GM23338 (cell line): ENCODE measurements around the gene AKT1S1. TPM values are rescaled to one million over a fixed set of nuclear protein-coding genes. Genes with fewer than 3 reads are reported as not detected.

Experiments
- ATAC-seq: fragments of 200-7000 bp; cut with Tn5 transposase; 3 replicates; pipeline ENCODE4 v1.9.1; 2020
- DNase-seq: peaks from one replicate; pipeline ENCODE4 v3.0.0-alpha.2; 2015; ENCODE audit warnings: low spot score
- H2AFZ ChIP-seq: fragments of 200-600 bp; sonication (generic); 2 replicates; pipeline ENCODE4 v1.8.0; 2016; ENCODE audit warnings: antibody characterized with exemption, mild to moderate bottlenecking, moderate library complexity
- H3F3A ChIP-seq: fragments of 200-600 bp; sonication (generic); replicated peaks from 2 replicates; pipeline ENCODE4 v1.8.0; 2017; ENCODE audit warnings: antibody characterized with exemption, mixed run types, low read depth
- H3K27ac ChIP-seq: fragments of 200-600 bp; sonication (generic); 2 replicates; pipeline ENCODE4 v1.6.1; 2016; ENCODE audit warnings: low read depth
- H3K27me3 ChIP-seq: fragments of 200-600 bp; sonication (generic); 2 replicates; pipeline ENCODE4 v1.8.0; 2016; ENCODE audit warnings: mild to moderate bottlenecking, mixed run types, moderate library complexity; ENCODE audit not compliant: insufficient read depth
- H3K36me3 ChIP-seq: fragments of 200-600 bp; sonication (generic); 2 replicates; pipeline ENCODE4 v1.8.0; 2016; ENCODE audit warnings: mild to moderate bottlenecking; ENCODE audit not compliant: insufficient read depth
- H3K4me1 ChIP-seq: fragments of 200-600 bp; sonication (generic); 2 replicates; pipeline ENCODE4 v1.8.0; 2016; ENCODE audit warnings: mild to moderate bottlenecking, moderate library complexity; ENCODE audit not compliant: insufficient read depth
- H3K4me2 ChIP-seq: fragments of 200-600 bp; sonication (generic); 2 replicates; pipeline ENCODE4 v1.7.1; 2017; ENCODE audit warnings: mixed run types
- H3K4me3 ChIP-seq: fragments of 200-600 bp; sonication (generic); 2 replicates; pipeline ENCODE4 v1.6.1; 2016; ENCODE audit warnings: mixed run types
- H3K79me2 ChIP-seq: fragments of 200-600 bp; sonication (generic); replicated peaks from 2 replicates; pipeline ENCODE4 v1.8.0; 2017; ENCODE audit warnings: mild to moderate bottlenecking; ENCODE audit not compliant: insufficient read depth
- H3K9me2 ChIP-seq: fragments of 200-600 bp; sonication (generic); 2 replicates; pipeline ENCODE4 v1.8.0; 2017; ENCODE audit not compliant: insufficient read depth
- H4K20me1 ChIP-seq: fragments of 200-600 bp; sonication (generic); replicated peaks from 2 replicates; pipeline ENCODE4 v1.8.0; 2017; ENCODE audit warnings: mild to moderate bottlenecking; ENCODE audit not compliant: insufficient read depth
- H3K27ac Mint-ChIP-seq: 2 replicates; pipeline ENCODE4 v1.8.0; 2020; ENCODE audit warnings: inconsistent platforms, mild to moderate bottlenecking, moderate library complexity, mixed read lengths
- H3K27me3 Mint-ChIP-seq: 3 replicates; pipeline ENCODE4 v1.8.0; 2022; ENCODE audit warnings: low read depth, mild to moderate bottlenecking, moderate library complexity, mixed read lengths, inconsistent platforms; ENCODE audit not compliant: insufficient read depth, poor library complexity
- H3K36me3 Mint-ChIP-seq: 3 replicates; pipeline ENCODE4 v1.8.0; 2021; ENCODE audit warnings: low read depth, mild to moderate bottlenecking, inconsistent platforms, moderate library complexity, mixed read lengths
- H3K4me1 Mint-ChIP-seq: 3 replicates; pipeline ENCODE4 v1.8.0; 2020; ENCODE audit warnings: mild to moderate bottlenecking, inconsistent platforms, mixed read lengths
- H3K4me3 Mint-ChIP-seq: 3 replicates; pipeline ENCODE4 v1.8.0; 2021; ENCODE audit warnings: moderate library complexity, mild to moderate bottlenecking, inconsistent platforms, mixed read lengths
- H3K9me3 Mint-ChIP-seq: 3 replicates; pipeline ENCODE4 v1.8.0; 2020; ENCODE audit warnings: moderate library complexity, mild to moderate bottlenecking, inconsistent platforms, mixed read lengths
- CREB1 ChIP-seq: fragments of 250-450 bp; sonication (Bioruptor Pico); IDR thresholded peaks from 2 replicates; pipeline ENCODE4 v1.5.0; 2020; ENCODE audit warnings: low read depth, mild to moderate bottlenecking, moderate library complexity
- EZH2 ChIP-seq: fragments of 200-600 bp; sonication (generic); IDR thresholded peaks from one replicate; pipeline ENCODE4 v1.8.0; 2017; ENCODE audit warnings: antibody characterized with exemption, mild to moderate bottlenecking, low read depth; ENCODE audit not compliant: unreplicated experiment
- EZH2phosphoT487 ChIP-seq: fragments of 200-600 bp; sonication (generic); IDR thresholded peaks from one replicate; pipeline ENCODE4 v1.8.1; 2018; ENCODE audit warnings: antibody characterized with exemption; ENCODE audit not compliant: unreplicated experiment
- JUNB ChIP-seq: IDR thresholded peaks from one replicate; pipeline ENCODE4 v1.6.1; 2016; ENCODE audit warnings: antibody characterized with exemption; ENCODE audit not compliant: unreplicated experiment
- NANOG ChIP-seq: IDR thresholded peaks from 2 replicates; pipeline ENCODE4 v1.6.1; 2016; ENCODE audit warnings: antibody characterized with exemption, borderline replicate concordance
- POLR2AphosphoS5 ChIP-seq: IDR thresholded peaks from 2 replicates; pipeline ENCODE4 v1.6.1; 2016; ENCODE audit warnings: antibody characterized with exemption, low read depth
- STAT1 ChIP-seq: IDR thresholded peaks from one replicate; pipeline ENCODE4 v1.6.1; 2016; ENCODE audit warnings: antibody characterized with exemption; ENCODE audit not compliant: unreplicated experiment
- ZNF114 ChIP-seq: fragments of 250-450 bp; sonication (Bioruptor Pico); IDR thresholded peaks from 2 replicates; pipeline ENCODE4 v1.5.0; 2020; ENCODE audit warnings: mild to moderate bottlenecking, moderate library complexity
- ZNF331 ChIP-seq: fragments of 250-450 bp; sonication (Bioruptor Pico); IDR thresholded peaks from 2 replicates; pipeline ENCODE4 v1.5.0; 2020; ENCODE audit warnings: low read depth, mild to moderate bottlenecking, moderate library complexity
- polyA plus RNA-seq: library from polyadenylated mRNA; unstranded; fragments of >200 nt; fragmentation: Nextera tagmentation; extraction: Ambion mirVana; gene quantifications from 2 replicates; pipeline ENCODE4 v1.2.1, GENCODE V29; 2016
- total RNA-seq: library from RNA; depleted of rRNA; stranded (reverse); fragments of >200 nt; shearing (Covaris generic); gene quantifications from 2 replicates; pipeline ENCODE4 v1.2.3, GENCODE V29; 2014
- TF ChIP-seq, protein P1 (sequence below): fragments of 250-450 bp; sonication (Bioruptor Pico); IDR thresholded peaks from 2 replicates; pipeline ENCODE4 v1.5.0; 2020; ENCODE audit warnings: mild to moderate bottlenecking, moderate library complexity
- TF ChIP-seq, protein P2 (sequence below): IDR thresholded peaks from one replicate; pipeline ENCODE4 v1.6.1; 2018; ENCODE audit warnings: antibody characterized with exemption; ENCODE audit not compliant: unreplicated experiment
- TF ChIP-seq, protein P3 (sequence below): IDR thresholded peaks from 2 replicates; pipeline ENCODE4 v1.6.1; 2016; ENCODE audit warnings: antibody characterized with exemption

AKT1S1 gene
- total and polyA plus RNA-seq, 2 experiments from 2014 or later, result 21.5 to 28.6 TPM

DNA sequence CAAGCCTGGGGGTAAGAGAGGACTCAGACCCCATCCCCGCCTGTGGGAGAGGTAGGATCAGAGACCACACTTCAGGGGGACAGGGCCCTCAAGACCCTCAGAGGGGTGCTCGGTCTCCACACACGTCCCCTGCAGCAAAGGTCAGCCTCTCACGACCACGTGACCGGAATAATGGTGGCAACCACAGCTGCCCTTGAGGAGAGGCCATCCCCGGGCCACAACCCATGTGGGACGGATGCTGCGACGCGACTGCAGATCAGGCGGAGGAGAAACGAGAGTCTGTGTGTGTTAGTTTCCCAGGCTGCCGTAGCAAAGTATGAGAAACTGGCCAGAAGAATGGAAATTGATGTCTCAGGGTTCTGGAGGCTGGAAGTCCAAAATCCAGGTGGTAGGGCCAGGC lies 50.1 kb downstream of the AKT1S1 start:
- H3K9me2 ChIP-seq, result no peaks in the 10 kb centered on the region
- Mint-ChIP-seq H3K4me1 (no peaks in the 10 kb centered on the region), H3K36me3 (peaks cover 13% of the 10 kb centered on the region), H3K9me3 (no peaks in the 10 kb centered on the region; the same call in 2 of the 3 replicates), H3K4me3 (no peak overlapping the region), H3K27ac (no peak overlapping the region), H3K27me3 (peaks cover 9% of the 10 kb centered on the region)
- peaks cover 9% of the 10 kb centered on the region for H3K79me2 ChIP-seq
- TF ChIP-seq EZH2phosphoT487, result no peak
- TF ChIP-seq ZNF331 (CRISPR knock-in tag), result no peak
- TF ChIP-seq POLR2AphosphoS5, result no peak
- TF ChIP-seq, protein P1, sequence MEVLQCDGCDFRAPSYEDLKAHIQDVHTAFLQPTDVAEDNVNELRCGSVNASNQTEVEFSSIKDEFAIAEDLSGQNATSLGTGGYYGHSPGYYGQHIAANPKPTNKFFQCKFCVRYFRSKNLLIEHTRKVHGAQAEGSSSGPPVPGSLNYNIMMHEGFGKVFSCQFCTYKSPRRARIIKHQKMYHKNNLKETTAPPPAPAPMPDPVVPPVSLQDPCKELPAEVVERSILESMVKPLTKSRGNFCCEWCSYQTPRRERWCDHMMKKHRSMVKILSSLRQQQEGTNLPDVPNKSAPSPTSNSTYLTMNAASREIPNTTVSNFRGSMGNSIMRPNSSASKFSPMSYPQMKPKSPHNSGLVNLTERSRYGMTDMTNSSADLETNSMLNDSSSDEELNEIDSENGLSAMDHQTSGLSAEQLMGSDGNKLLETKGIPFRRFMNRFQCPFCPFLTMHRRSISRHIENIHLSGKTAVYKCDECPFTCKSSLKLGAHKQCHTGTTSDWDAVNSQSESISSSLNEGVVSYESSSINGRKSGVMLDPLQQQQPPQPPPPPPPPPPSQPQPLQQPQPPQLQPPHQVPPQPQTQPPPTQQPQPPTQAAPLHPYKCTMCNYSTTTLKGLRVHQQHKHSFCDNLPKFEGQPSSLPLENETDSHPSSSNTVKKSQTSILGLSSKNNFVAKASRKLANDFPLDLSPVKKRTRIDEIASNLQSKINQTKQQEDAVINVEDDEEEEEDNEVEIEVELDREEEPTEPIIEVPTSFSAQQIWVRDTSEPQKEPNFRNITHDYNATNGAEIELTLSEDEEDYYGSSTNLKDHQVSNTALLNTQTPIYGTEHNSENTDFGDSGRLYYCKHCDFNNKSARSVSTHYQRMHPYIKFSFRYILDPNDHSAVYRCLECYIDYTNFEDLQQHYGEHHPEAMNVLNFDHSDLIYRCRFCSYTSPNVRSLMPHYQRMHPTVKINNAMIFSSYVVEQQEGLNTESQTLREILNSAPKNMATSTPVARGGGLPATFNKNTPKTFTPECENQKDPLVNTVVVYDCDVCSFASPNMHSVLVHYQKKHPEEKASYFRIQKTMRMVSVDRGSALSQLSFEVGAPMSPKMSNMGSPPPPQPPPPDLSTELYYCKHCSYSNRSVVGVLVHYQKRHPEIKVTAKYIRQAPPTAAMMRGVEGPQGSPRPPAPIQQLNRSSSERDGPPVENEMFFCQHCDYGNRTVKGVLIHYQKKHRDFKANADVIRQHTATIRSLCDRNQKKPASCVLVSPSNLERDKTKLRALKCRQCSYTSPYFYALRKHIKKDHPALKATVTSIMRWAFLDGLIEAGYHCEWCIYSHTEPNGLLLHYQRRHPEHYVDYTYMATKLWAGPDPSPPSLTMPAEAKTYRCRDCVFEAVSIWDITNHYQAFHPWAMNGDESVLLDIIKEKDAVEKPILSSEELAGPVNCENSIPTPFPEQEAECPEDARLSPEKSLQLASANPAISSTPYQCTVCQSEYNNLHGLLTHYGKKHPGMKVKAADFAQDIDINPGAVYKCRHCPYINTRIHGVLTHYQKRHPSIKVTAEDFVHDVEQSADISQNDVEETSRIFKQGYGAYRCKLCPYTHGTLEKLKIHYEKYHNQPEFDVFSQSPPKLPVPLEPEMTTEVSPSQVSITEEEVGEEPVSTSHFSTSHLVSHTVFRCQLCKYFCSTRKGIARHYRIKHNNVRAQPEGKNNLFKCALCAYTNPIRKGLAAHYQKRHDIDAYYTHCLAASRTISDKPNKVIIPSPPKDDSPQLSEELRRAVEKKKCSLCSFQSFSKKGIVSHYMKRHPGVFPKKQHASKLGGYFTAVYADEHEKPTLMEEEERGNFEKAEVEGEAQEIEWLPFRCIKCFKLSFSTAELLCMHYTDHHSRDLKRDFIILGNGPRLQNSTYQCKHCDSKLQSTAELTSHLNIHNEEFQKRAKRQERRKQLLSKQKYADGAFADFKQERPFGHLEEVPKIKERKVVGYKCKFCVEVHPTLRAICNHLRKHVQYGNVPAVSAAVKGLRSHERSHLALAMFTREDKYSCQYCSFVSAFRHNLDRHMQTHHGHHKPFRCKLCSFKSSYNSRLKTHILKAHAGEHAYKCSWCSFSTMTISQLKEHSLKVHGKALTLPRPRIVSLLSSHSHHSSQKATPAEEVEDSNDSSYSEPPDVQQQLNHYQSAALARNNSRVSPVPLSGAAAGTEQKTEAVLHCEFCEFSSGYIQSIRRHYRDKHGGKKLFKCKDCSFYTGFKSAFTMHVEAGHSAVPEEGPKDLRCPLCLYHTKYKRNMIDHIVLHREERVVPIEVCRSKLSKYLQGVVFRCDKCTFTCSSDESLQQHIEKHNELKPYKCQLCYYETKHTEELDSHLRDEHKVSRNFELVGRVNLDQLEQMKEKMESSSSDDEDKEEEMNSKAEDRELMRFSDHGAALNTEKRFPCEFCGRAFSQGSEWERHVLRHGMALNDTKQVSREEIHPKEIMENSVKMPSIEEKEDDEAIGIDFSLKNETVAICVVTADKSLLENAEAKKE (CRISPR knock-in tag), result no peak
- TF ChIP-seq, protein P2, sequence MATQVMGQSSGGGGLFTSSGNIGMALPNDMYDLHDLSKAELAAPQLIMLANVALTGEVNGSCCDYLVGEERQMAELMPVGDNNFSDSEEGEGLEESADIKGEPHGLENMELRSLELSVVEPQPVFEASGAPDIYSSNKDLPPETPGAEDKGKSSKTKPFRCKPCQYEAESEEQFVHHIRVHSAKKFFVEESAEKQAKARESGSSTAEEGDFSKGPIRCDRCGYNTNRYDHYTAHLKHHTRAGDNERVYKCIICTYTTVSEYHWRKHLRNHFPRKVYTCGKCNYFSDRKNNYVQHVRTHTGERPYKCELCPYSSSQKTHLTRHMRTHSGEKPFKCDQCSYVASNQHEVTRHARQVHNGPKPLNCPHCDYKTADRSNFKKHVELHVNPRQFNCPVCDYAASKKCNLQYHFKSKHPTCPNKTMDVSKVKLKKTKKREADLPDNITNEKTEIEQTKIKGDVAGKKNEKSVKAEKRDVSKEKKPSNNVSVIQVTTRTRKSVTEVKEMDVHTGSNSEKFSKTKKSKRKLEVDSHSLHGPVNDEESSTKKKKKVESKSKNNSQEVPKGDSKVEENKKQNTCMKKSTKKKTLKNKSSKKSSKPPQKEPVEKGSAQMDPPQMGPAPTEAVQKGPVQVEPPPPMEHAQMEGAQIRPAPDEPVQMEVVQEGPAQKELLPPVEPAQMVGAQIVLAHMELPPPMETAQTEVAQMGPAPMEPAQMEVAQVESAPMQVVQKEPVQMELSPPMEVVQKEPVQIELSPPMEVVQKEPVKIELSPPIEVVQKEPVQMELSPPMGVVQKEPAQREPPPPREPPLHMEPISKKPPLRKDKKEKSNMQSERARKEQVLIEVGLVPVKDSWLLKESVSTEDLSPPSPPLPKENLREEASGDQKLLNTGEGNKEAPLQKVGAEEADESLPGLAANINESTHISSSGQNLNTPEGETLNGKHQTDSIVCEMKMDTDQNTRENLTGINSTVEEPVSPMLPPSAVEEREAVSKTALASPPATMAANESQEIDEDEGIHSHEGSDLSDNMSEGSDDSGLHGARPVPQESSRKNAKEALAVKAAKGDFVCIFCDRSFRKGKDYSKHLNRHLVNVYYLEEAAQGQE, result no peak
- no peak for TF ChIP-seq EZH2
- TF ChIP-seq, protein P3, sequence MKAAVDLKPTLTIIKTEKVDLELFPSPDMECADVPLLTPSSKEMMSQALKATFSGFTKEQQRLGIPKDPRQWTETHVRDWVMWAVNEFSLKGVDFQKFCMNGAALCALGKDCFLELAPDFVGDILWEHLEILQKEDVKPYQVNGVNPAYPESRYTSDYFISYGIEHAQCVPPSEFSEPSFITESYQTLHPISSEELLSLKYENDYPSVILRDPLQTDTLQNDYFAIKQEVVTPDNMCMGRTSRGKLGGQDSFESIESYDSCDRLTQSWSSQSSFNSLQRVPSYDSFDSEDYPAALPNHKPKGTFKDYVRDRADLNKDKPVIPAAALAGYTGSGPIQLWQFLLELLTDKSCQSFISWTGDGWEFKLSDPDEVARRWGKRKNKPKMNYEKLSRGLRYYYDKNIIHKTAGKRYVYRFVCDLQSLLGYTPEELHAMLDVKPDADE, result no peak
- no peak for TF ChIP-seq ZNF114 (CRISPR knock-in tag)
- TF ChIP-seq JUNB, result no peak
- no peak for TF ChIP-seq NANOG
- no peak for TF ChIP-seq STAT1
- no peak for TF ChIP-seq CREB1 (CRISPR knock-in tag)
- H3K4me2 ChIP-seq, result no peak overlapping the region
- H3K4me1 ChIP-seq, result no peaks in the 10 kb centered on the region
- H2AFZ ChIP-seq, result no peak overlapping the region
- peaks cover 3% of the 10 kb centered on the region; the same call in 1 of the 2 replicates for H3K36me3 ChIP-seq
- no peaks in the 10 kb centered on the region for H3F3A ChIP-seq
- DNase-seq, result no peak
- no peaks in the 10 kb centered on the region for H3K27me3 ChIP-seq
- H3K4me3 ChIP-seq, result no peak overlapping the region
- H4K20me1 ChIP-seq, result no peaks in the 10 kb centered on the region; the same call in 1 of the 2 replicates
- no peak for ATAC-seq
- no peak overlapping the region for H3K27ac ChIP-seq
